Right atrium auricular region (tissue), 2 donors: ENCODE measurements around the gene CCDC70. TPM values are rescaled to one million over a fixed set of nuclear protein-coding genes. Genes with fewer than 3 reads are reported as not detected.

Experiments used
- DNase-seq: peaks from one replicate; pipeline ENCODE4 v3.0.0-alpha.2; 2019; ENCODE audit warnings: low spot score
- H3K27ac ChIP-seq, 2 donors: fragments of 200-600 bp; sonication (generic); 1 replicate in 1 of 2; 2 replicates in 1 of 2; pipeline ENCODE4 v1.5.1; 2016 to 2019
- H3K27me3 ChIP-seq, 2 donors: fragments of 200-600 bp; sonication (generic); one replicate each; pipeline versions ENCODE4 v1.5.1 to v1.6.0; 2017 to 2019
- H3K36me3 ChIP-seq: fragments of 200-600 bp; sonication (generic); one replicate; pipeline ENCODE4 v1.5.1; 2016
- H3K4me1 ChIP-seq, 2 donors: fragments of 200-600 bp; sonication (generic); one replicate each; pipeline versions ENCODE4 v1.5.1 to v1.6.0; 2017 to 2019
- H3K4me3 ChIP-seq, 2 donors: fragments of 200-600 bp; sonication (generic); 1 replicate in 1 of 2; 2 replicates in 1 of 2; pipeline ENCODE4 v1.5.1; 2017 to 2019; ENCODE audit warnings: mild to moderate bottlenecking in 1 of 2, moderate library complexity in 1 of 2
- H3K9me3 ChIP-seq, 2 donors: fragments of 200-600 bp; sonication (generic); one replicate each; pipeline ENCODE4 v1.5.1; 2019
- total RNA-seq, 2 donors: library from RNA; depleted of rRNA; stranded (reverse); fragments of >200 nt; gene quantifications; one replicate each; pipeline ENCODE4 v1.1.0, GENCODE V29; 2016
- TF ChIP-seq, protein P1 (sequence below), 2 donors: fragments of 200-600 bp; sonication (generic); IDR thresholded peaks; one replicate each; pipeline ENCODE4 v1.5.1; 2019; ENCODE audit warnings: antibody characterized with exemption in 2 of 2

The CCDC70 gene
- total RNA-seq, 2 donors from 2014 or later = not detected

DNA sequence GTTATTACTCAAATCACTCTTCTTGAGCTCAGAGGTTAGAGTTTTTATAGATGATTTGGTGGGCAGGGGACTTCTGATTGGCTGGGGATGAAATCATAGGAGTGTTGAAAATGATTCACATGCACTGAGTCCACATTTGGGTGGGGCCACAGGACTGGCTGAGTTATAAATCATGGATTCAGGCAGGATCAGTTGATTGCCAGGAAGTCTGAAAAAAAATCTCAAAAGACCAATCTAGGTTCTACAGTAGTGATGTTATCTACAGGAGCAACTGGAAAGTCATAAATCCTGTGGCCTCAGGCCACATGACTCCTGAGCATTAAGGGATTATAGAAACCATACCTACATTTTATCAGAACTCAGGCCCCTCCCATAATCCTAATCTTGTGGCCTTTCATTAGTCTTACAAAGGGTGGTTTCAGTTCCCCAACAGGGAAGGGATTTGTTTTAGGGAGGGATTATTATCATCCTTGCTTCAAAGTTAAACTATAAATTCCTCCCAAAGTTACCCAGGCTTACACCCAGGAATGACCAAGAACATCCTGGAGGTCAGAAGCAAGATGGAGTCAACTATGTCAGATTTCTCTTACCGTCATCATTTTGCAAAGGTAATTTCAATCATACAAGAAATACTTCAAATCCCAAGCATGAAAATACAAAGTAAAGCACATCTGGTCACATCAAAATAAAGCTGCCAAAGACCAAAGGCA, 5.6 kb upstream of the CCDC70 start:
- Histone ChIP-seq H3K36me3 (no peaks in the 10 kb centered on the region), H3K4me3 (no peak overlapping the region), H3K9me3 (no peaks in the 10 kb centered on the region), H3K4me1 (no peaks in the 10 kb centered on the region), H3K27ac (no peak overlapping the region), H3K27me3 (no peaks in the 10 kb centered on the region)
- DNase-seq = no peak
- TF ChIP-seq, protein P1, sequence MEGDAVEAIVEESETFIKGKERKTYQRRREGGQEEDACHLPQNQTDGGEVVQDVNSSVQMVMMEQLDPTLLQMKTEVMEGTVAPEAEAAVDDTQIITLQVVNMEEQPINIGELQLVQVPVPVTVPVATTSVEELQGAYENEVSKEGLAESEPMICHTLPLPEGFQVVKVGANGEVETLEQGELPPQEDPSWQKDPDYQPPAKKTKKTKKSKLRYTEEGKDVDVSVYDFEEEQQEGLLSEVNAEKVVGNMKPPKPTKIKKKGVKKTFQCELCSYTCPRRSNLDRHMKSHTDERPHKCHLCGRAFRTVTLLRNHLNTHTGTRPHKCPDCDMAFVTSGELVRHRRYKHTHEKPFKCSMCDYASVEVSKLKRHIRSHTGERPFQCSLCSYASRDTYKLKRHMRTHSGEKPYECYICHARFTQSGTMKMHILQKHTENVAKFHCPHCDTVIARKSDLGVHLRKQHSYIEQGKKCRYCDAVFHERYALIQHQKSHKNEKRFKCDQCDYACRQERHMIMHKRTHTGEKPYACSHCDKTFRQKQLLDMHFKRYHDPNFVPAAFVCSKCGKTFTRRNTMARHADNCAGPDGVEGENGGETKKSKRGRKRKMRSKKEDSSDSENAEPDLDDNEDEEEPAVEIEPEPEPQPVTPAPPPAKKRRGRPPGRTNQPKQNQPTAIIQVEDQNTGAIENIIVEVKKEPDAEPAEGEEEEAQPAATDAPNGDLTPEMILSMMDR (IDR thresholded peaks at IDR 0.05) = no peak

DNA sequence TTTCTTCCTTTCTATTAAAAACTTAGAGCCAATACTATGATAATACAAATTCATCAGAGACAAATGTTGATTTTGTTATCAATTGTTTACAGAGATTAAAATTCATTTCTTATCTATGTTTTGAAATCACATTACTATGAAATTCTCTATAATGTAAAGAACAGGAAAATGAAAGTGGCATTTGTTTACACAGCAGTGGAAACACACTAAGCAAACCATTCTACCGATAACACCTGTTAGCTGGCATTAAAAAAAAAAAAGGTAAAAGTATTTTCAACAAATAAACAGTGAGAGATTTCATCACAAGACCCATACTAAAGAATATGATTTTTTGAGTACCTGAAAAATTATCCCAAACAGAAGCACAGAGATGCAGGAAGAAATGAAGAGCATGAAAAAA, 4.8 kb upstream of the CCDC70 start:
- TF ChIP-seq, protein P1 (IDR thresholded peaks at IDR 0.05) = no peak
- no peak for DNase-seq
- H3K4me1 ChIP-seq = no peaks in the 10 kb centered on the region

GRCh38 chr13:51858433-51859247, 3.1 kb upstream of the CCDC70 start:
- Histone ChIP-seq H3K9me3 (no peaks in the 10 kb centered on the region), H3K4me1 (no peaks in the 10 kb centered on the region), H3K27me3 (no peaks in the 10 kb centered on the region), H3K36me3 (no peaks in the 10 kb centered on the region), H3K4me3 (no peak overlapping the region), H3K27ac (no peak overlapping the region)
- no peak for DNase-seq
- TF ChIP-seq, protein P1 (IDR thresholded peaks at IDR 0.05) = no peak

More for the DNA sequence above, 4.8 kb upstream of the CCDC70 start:
- Histone ChIP-seq H3K27ac (no peak overlapping the region), H3K9me3 (no peaks in the 10 kb centered on the region), H3K27me3 (no peaks in the 10 kb centered on the region), H3K36me3 (no peaks in the 10 kb centered on the region), H3K4me3 (no peak overlapping the region)

DNA sequence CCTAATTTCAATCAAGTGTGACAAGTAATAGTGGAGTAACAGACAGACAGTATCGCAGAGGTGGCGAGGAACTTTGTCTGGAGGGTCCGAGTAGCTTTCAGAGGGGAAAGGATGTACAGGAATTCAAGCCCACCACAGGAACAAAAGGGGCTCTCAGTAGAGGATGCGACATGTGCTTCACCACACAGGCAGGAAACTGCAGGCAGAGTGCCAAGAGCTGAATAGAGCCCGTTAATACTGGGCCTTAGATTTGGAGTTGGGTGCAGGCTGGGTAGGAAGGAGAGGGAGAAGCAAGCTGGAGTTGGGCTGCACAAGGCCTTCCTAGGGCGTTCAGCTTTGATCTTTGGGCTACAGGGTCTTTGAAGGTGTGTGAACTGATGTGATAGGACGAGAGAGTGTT, 1.2 kb downstream of the CCDC70 start:
- Histone ChIP-seq H3K4me1 (no peaks in the 10 kb centered on the region), H3K9me3 (no peaks in the 10 kb centered on the region), H3K27ac (no peak overlapping the region), H3K27me3 (no peaks in the 10 kb centered on the region), H3K4me3 (no peak overlapping the region), H3K36me3 (no peaks in the 10 kb centered on the region)
- TF ChIP-seq, protein P1 (IDR thresholded peaks at IDR 0.05) = no peak
- DNase-seq = no peak

GRCh38 chr13:51865838-51866237, 4.1 kb downstream of the CCDC70 start:
- Histone ChIP-seq H3K4me3 (no peak overlapping the region), H3K27ac (no peak overlapping the region), H3K36me3 (no peaks in the 10 kb centered on the region), H3K9me3 (no peaks in the 10 kb centered on the region), H3K4me1 (no peaks in the 10 kb centered on the region), H3K27me3 (no peaks in the 10 kb centered on the region)
- TF ChIP-seq, protein P1 (IDR thresholded peaks at IDR 0.05) = no peak
- DNase-seq = no peak
